SK-N-MC (cell line): Measurements from ENCODE around the gene OR6B2.

ENCODE experiments used
- EZH2 ChIP-seq: fragments of 200-600 bp; sonication (generic); IDR thresholded peaks from one replicate; pipeline ENCODE4 v1.6.1; 2017; ENCODE audit warnings: antibody characterized with exemption
- FOXP2 ChIP-seq: optimal IDR thresholded peaks from 2 replicates; pipeline ENCODE3; 2011; ENCODE audit warnings: mild to moderate bottlenecking, moderate library complexity; ENCODE audit not compliant: insufficient read depth; ENCODE audit errors: extremely low read length, control extremely low read depth
- POLR2AphosphoS5 ChIP-seq: IDR thresholded peaks from 2 replicates; pipeline ENCODE4 v1.6.1; 2012; ENCODE audit warnings: mild to moderate bottlenecking, low read depth, low read length, borderline replicate concordance

GRCh38 chr2:240050278-240050677 lies 20.0 kb upstream of the OR6B2 start:
- TF ChIP-seq POLR2AphosphoS5 (no peak), FOXP2 (no peak), EZH2 (no peak)
